Measurements from ENCODE around the gene LDLR.
"Not testable (repeated sequence)": the region's sequence is repeated elsewhere in the genome, so short reads cannot be mapped to it uniquely, and the experiment has no call there.

Gene LDLR

DNA sequence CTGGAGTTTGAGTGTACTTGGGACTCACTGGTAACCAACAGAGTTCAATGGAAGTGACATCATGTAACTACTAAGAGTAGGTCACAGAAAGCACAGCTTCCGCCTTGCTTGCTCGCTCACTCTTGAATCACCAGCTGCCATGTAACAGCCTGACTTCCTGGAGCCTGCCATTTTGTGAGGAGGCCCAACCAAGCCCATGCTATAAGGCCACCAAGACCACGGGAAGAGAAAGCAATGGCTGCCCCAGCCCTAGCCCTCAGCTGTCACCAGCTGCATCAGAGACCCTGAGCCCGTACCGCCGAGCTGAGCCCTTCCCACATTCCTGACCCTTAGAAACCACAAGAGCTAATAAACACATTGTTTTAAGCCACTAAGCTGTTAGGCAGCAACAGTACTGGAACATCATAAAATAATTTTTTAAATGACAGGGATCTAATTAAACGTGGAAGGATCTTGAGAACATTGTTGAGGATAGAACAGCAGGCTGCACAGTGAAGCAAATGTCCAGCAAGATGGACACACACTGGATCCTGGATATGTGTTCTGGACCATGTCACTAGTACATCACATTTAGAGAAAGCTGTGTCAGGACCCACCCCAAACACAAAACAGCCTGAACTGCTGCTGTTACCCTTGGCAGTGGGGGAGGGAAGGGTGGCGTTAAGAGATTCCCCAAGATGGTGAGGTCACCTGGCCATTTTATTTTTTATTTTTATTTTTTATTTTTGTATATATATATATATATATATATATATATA, 21.7 kb upstream of the LDLR start:
- DNase-seq (ENCODE audit: low read depth, low spot score) = no peak
- H3K4me3 ChIP-seq (ENCODE audit: low read length) = no peak overlapping the region

DNA sequence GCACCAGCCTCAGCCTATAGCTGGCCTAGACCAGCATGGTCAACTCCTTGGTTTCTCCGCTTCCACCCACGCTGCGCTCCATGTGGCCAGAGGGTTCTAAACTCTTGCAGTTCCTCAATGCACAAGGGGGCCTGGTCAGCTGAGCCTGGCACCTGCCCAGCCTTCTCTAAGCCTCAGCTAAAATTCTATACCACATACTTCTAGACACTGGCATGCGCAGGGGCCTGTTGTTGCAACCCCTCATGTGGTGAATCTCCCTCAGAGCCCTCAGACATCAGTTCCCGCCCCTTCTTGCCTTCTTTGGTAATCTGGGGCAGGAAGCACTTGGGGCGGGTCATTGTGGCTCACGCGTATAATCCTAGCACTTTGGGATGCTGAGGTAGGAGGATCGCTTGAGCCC, 19.7 kb upstream of the LDLR start:
- DNase-seq (ENCODE audit: low read depth, low spot score) = no peak
- no peak overlapping the region for H3K4me3 ChIP-seq (ENCODE audit: low read length)

DNA sequence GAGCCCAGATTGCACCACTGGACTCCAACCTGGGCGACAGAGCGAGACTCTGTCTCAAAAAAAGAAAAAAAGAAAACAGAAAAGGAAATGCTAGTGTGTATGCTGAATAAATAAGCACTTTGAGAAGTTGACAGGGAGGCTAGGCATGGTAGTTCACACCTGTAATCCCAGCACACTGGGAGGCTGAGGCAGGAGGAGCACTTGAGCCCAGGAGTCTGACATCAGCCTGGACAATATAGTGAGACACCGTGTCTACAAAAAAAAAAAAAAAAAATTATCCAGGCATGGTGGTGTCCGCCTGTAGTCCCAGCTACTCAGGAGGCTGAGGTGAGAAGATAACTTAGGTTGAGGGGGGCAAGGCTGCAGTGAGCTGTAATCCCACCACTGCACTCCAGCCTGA, 19.1 kb upstream of the LDLR start:
- H3K4me3 ChIP-seq (ENCODE audit: low read length) = no peak overlapping the region
- no peak for DNase-seq (ENCODE audit: low read depth, low spot score)

DNA sequence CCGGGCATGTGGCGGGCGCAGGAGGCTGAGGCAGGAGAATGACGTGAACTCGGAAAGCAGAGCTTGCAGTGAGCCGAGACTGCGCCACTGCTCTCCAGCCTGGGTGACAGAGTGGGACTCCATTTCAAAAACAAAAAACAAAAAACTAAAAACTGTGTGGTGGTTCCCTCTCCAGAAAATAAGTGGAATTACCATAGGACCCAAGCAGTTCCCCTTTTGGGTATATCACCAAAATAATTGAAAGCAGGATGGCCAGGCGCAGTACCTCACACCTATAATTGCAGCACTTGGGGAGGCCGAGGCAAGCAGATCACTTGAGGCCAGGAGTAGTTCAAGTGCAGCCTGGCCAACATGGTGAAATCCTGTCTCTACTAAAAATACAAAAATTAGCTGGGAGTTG, 15.7 kb upstream of the LDLR start:
- no peak for DNase-seq (ENCODE audit: low read depth, low spot score)
- no peak overlapping the region for H3K4me3 ChIP-seq (ENCODE audit: low read length)

DNA sequence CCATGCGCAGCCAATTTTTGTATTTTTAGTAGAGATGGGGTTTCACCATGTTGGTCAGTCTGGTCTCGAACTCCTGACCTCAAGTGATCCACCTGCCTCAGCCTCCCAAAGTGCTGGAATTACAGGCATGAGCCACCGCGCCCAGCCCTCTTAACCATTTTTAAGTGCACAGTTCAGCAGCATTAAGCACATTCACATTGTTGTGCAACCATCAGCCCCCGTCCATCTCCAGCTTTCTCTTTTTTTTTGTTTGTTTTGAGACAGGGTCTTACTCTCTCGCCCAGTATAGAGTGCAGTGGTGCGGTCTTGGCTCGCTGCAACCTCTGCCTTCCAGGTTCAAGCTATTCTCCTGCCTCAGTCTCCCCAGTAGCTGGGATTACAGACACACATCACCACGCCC, 12.5 kb upstream of the LDLR start:
- DNase-seq (ENCODE audit: low read depth, low spot score); H3K4me3 ChIP-seq (ENCODE audit: low read length): not testable (repeated sequence)

DNA sequence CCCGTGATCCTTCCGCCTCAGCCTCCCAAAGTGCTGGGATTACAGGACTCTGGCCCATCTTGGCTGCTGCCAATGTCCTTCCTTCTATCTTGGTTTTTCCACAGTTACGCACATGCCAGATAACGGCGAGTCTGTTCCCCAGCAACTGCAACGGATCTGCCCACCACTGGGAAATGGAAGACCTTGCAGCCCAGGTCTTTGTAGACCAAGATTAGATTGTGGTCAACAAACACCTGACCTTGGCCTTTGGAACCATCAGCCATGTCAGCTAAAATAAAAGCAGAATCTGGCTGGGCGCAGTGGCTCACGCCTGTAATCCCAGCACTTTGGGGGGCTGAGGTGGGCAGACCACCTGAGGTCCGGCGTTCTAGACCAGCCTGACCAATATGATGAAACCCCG, 10.4 kb upstream of the LDLR start:
- no peak for DNase-seq (ENCODE audit: low read depth, low spot score)
- no peak overlapping the region for H3K4me3 ChIP-seq (ENCODE audit: low read length)

DNA sequence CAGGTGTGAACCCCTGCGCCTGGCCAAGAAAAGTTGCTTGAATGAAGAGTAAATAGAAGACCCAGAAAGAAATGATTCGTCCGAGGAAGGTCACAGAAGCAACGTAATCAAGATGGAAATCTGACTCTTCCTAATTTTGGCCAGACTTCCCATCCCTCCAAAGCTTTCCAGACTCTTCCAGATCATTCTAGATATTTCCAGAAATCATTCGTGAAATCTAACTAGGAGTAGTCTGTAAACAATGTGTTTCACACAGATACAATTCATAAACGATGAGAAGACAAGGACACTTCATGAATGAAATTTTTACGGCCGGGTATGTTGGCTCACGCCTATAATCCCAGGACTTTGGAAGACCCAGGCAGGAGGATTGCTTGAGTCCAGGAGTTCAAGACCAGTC, 9.3 kb upstream of the LDLR start:
- DNase-seq (ENCODE audit: low read depth, low spot score) = no peak
- no peak overlapping the region for H3K4me3 ChIP-seq (ENCODE audit: low read length)

DNA sequence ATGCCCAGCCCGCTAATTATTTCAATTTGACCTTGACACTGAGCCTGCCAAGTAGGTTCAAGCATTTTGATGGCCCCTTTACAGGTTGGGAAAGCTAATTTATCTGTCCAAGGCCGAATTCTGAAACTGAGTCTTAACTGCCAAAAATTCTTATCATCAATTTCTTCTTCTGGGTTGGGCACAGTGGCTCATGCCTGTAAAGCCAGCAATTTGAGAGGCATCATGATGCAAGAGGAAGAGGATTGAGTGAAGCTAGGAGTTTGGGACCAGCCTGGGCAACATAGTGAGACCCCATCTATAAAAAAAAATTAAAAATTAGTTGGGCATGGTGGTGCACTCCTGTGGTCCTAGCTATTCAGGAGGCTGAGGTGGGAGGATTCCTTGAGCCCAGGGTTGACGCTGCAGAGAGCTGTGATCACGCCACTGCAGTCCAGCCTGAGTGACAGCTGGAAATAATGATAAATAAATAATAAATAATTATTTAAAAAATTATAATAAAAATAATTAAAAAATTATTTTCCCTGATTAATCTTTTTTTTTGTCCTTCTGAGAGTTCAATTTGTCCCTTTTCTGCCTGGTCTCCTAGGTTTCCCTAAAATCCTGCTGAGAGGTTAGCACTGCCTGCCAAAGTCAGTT, 1.3 kb upstream of the LDLR start:
- no peak overlapping the region for H3K4me3 ChIP-seq (ENCODE audit: low read length)
- DNase-seq (ENCODE audit: low read depth, low spot score) = no peak

DNA sequence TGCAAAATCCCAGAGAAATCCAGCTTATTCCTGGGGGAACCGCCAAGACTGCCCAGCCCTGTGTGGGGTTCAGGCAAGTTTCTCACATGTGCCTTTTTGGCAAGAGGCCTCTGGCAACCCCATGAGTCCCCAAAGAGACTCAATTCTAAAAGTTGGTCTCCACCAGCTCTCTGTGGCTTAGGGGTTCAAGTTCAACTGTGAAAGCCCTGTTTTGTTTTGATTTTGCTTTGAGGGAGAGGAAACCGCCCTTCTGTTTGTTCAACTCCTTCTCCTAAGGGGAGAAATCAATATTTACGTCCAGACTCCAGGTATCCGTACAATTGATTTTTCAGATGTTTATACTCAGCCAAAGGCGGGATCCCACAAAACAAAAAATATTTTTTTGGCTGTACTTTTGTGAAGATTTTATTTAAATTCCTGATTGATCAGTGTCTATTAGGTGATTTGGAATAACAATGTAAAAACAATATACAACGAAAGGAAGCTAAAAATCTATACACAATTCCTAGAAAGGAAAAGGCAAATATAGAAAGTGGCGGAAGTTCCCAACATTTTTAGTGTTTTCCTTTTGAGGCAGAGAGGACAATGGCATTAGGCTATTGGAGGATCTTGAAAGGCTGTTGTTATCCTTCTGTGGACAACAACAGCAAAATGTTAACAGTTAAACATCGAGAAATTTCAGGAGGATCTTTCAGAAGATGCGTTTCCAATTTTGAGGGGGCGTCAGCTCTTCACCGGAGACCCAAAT, 583 bp upstream of the LDLR start:
- no peak for DNase-seq (ENCODE audit: low read depth, low spot score)
- peak overlapping the region; percentile 87 for H3K4me3 ChIP-seq (ENCODE audit: low read length)

DNA sequence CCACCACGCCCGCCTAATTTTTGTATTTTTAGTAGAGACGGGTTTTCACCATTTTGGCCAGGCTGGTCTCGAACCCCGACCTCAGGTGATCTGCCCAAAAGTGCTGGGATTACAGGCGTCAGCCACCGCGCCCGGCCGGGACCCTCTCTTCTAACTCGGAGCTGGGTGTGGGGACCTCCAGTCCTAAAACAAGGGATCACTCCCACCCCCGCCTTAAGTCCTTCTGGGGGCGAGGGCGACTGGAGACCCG, 676 bp downstream of the LDLR start:
- peak overlapping the region; percentile 87 for H3K4me3 ChIP-seq (ENCODE audit: low read length)
- not testable (repeated sequence) for DNase-seq (ENCODE audit: low read depth, low spot score)

DNA sequence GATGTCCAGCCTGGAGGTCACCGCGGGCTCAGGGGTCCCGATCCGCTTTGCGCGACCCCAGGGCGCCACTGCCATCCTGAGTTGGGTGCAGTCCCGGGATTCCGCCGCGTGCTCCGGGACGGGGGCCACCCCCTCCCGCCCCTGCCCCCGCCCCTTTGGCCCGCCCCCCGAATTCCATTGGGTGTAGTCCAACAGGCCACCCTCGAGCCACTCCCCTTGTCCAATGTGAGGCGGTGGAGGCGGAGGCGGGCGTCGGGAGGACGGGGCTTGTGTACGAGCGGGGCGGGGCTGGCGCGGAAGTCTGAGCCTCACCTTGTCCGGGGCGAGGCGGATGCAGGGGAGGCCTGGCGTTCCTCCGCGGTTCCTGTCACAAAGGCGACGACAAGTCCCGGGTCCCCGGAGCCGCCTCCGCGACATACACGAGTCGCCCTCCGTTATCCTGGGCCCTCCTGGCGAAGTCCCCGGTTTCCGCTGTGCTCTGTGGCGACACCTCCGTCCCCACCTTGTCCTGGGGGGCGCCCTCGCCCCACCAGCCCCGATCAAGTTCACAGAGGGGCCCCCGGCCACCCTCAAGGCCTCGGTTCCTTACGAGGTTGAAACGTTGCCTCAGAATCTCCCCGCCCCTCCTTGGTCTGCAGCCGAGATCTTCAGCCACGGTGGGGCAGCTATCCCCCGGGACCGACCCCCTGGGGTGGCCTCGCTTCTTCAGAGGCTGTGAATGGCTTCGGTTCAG, 1.2 kb downstream of the LDLR start:
- peak; percentile 94 for DNase-seq (ENCODE audit: low read depth, low spot score)
- peak overlapping the region; percentile 87 for H3K4me3 ChIP-seq (ENCODE audit: low read length)

DNA sequence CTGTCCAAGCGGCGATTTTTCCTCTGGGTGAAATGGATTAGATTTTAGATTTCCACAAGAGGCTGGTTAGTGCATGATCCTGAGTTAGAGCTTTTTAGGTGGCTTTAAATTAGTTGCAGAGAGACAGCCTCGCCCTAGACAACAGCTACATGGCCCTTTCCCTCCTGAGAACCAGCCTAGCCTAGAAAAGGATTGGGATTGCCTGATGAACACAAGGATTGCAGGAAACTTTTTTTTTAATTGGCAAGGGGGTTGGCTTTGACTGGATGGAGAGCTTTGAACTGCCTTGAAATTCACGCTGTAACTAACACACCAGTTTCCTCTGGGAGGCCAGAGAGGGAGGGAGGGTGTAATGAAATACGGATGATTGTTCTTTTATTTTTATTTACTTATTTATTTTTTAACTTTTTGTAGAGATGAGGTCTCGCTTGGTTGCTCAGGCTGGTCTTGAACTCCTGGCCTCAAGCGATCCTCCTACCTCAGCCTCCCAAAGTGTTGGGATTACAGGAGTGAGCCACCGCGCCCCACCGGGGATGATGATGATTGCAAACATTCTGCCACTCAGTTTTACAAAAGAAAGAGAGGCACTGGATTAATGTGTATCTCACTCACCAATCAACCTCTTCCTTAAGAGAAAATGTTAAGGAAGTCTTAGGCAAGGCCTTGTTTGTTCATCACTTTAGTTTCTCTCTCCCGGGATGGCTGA, 1.9 kb downstream of the LDLR start:
- DNase-seq (ENCODE audit: low read depth, low spot score) = no peak
- H3K4me3 ChIP-seq (ENCODE audit: low read length) = peak overlapping the region; percentile 86

DNA sequence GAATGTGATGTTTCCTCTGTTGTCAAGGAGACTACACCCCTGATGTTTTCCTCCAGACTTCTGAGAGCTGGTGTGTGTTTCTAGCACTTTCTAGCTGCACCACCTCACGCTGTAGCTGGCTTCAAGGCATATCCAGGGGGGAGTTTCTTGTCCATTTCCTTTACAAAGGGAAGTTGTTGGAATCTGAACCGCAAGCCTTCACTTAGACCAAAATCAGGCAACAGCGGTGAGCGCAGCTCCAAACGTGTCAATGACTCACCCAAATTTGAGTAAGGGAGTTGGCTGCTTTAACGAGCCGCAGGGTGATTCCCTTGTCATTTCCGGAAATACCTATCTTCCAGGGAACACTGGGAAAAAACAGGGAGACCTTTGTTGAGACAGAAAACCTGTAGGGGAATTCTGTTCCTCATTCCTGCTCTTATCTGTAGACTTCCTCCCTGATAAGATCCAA, 2.5 kb downstream of the LDLR start:
- peak overlapping the region; percentile 86 for H3K4me3 ChIP-seq (ENCODE audit: low read length)
- DNase-seq (ENCODE audit: low read depth, low spot score) = no peak

DNA sequence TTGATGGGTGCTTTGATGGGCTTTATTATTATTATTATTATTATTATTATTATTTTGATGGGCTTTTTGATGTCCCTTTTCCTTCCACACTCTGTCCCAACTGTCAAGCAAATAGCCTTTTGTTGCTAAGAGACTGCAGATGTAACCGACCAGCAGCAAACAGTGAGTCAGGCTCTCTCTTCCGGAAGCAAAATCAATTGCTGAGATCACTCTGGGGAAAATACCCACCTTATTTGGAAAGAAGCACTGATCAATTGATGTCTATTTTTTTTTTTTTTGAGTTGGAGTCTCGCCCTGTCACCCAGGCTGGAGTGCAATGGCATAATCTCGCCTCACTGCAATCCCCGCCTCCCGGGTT, 2.9 kb downstream of the LDLR start:
- DNase-seq (ENCODE audit: low read depth, low spot score) = no peak
- no peak overlapping the region for H3K4me3 ChIP-seq (ENCODE audit: low read length)

DNA sequence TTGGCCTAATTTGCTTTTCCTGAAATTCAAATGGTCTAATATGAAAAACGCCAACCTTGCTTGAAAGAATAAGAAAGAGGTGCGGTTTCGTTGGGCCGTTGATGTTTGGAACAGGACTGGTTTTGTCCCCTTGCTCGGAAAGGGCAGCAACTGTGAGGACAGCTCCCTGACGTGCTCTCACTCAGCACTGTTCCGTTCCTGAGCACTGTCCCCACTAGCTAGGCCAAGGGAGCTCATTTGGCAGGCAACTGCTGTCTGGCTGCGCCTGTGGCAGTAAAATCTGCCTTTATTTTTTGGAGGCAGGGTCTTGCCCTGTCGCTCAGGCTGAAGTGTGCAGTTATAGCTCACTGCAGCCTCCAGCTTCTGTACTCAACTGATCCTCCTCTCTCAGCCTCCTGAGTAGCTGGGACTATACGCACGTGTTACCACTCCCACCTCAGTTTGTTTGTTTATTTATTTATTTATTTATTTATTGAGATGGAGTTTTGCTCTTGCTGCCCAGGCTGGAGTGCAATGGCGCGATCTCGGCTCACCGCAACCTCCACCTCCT, 4.5 kb downstream of the LDLR start:
- no peak for DNase-seq (ENCODE audit: low read depth, low spot score)
- no peak overlapping the region for H3K4me3 ChIP-seq (ENCODE audit: low read length)

DNA sequence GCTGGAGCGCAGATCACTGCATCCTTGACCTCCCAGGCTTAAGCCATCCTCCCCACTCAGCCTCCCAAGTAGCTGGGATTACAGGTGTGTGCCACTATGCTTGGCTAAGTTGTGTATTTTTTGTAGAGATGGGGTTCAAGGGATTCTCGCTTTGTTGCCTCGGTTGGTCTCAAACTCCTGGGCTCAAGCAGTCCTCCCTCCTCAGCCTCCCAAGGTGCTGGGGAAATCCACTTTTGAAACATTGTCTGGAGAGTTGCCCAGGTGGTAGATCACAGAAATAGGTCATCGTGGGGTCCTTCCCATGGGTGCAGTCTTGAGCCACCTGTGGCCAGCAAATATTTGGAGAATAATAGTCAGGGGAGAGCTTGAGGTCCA, 5.2 kb downstream of the LDLR start:
- H3K4me3 ChIP-seq (ENCODE audit: low read length) = no peak overlapping the region
- no peak for DNase-seq (ENCODE audit: low read depth, low spot score)

DNA sequence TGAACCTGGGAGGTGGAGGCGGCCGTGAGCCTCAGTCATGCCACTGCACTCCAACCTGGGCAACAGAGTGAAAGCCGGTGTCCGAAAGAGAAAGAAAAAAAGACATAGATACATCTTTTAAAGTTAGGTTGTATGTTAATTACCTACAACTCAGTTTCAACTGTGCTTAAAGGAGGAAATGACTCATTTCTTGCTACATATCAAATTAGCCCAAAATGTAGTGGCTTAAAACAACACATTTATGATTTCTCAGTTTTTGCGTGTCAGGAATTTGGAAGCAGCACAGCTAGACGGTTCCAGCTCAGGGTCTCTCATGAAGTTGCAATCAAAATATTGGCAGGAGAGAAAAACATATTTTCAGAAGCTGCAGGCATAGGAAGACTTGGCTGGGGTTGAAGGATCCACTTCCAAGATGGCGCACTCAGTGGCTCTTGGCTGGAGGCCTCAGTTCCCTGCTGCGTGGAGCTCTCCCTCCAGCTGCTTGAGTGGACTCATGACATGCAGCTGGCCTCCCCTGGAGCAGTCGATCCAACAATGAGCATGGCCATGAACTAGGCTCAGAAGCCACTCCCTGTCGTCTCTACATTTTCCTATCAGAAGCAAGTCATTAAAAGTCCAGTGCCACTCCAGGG, 7.1 kb downstream of the LDLR start:
- no peak overlapping the region for H3K4me3 ChIP-seq (ENCODE audit: low read length)
- DNase-seq (ENCODE audit: low read depth, low spot score) = no peak

DNA sequence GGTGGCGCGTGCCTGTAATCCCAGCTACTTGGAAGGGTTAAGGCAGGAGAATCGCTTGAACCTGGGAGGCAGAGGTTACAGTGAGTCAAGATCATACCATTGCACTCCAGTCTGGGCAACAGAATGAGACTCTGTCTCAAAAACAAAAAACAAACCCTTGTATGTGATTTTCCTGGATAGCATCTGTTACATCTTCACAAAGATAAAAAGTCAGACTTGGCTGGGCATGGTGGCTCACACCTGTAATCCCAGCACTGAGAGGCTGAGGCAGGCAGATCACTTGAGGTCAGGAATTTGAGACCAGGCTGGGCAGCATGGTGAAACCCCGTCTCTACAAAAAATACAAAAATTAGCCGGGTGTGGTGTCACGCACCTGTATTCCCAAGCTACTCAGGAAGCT, 8.1 kb downstream of the LDLR start:
- DNase-seq (ENCODE audit: low read depth, low spot score); H3K4me3 ChIP-seq (ENCODE audit: low read length): not testable (repeated sequence)

DNA sequence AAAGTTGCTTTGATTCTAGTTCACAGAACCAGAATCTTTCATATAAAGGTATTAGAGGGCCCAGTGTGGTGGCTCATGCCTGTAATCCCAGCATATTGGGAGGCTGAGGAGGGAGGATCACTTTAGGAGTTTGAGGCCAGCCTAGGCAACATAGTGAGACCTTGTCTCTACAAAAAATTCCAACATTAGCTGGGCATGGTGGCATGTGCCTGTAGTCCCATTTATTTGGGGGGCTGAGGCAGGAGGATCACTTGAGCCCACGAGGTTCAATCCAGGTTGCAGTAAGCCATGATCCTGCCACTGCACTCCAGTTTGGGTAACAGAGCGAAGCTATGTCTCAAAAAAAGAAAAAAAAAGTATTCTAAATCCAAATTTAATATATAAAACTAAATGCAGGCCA, 9.1 kb downstream of the LDLR start:
- no peak for DNase-seq (ENCODE audit: low read depth, low spot score)
- H3K4me3 ChIP-seq (ENCODE audit: low read length) = no peak overlapping the region
